ENCODE results near the gene HRH1. TPM values are rescaled to one million over a fixed set of nuclear protein-coding genes. Genes with fewer than 3 reads are reported as not detected.

The HRH1 gene
- total RNA-seq, 1 experiment from 2014 or later, result 7.0 TPM

GRCh38 chr3:11236588-11237461, 82.5 kb downstream of the HRH1 start:
- peak overlapping the region; percentile 10; the same call in 1 of the 2 replicates for H3K4me2 ChIP-seq (ENCODE audit: low read length)
- H3K79me2 ChIP-seq (ENCODE audit: insufficient read depth, low read length), result peaks cover 7% of the 10 kb centered on the region; the same call in 1 of the 2 replicates
- H3K9me3 ChIP-seq (ENCODE audit: control insufficient read depth in 1 of 2, insufficient read depth in 1 of 2, low read depth in 1 of 2, low read length in 2 of 2), result no peaks in the 10 kb centered on the region
- ATAC-seq (peak; percentile 88), DNase-seq (ENCODE audit: low read depth, low spot score) (peak; percentile 64)
- peak; percentile 73 for TF ChIP-seq RAD21 (IDR thresholded peaks at IDR 0.05; ENCODE audit: low read depth)
- TF ChIP-seq CTCF (IDR thresholded peaks at IDR 0.05 in 2 of 3, conservative IDR thresholded peaks at IDR 0.05 in 1 of 3; ENCODE audit: borderline replicate concordance in 1 of 3, insufficient read depth in 1 of 3, low read depth in 2 of 3, low read length in 2 of 3), result peak; percentile 65 to 94 (median 78)
- peak; percentile 62 for TF ChIP-seq YY1 (IDR thresholded peaks at IDR 0.05; ENCODE audit: extremely low read depth, insufficient replicate concordance, low read depth, low read length)
- TF ChIP-seq FOSL1 (IDR thresholded peaks at IDR 0.05; ENCODE audit: low read depth), result no peak
- no peak for TF ChIP-seq TCF7L2 (IDR thresholded peaks at IDR 0.05; ENCODE audit: borderline replicate concordance, extremely low read depth, insufficient read depth, insufficient read length)
- H3K9ac ChIP-seq (ENCODE audit: low read length), result no peak overlapping the region
- ChIA-PET RAD21 (ENCODE audit: low non-redundant PET in 1 of 2, low total read pairs in 2 of 2, uncharacterized antibody in 2 of 2, unreplicated experiment in 2 of 2) (interaction anchor here in 1 of 2 experiments (0.7 kb wide), 1 partner anchor 97 kb away, joined by 3 read pairs; no protein-coding TSS in a partner anchor), POLR2A (no interaction called here), CTCF (interaction anchor here (0.7 to 2.7 kb wide), 8 partner anchors 10 to 99 kb away, joined by 3 to 27 read pairs (median 3); no protein-coding TSS in a partner anchor)
- H2AFZ ChIP-seq (ENCODE audit: low read depth, low read length, poor library complexity, severe bottlenecking), result no peak overlapping the region
- H3K27me3 ChIP-seq (ENCODE audit: insufficient read depth, low read length), result no peaks in the 10 kb centered on the region
- H4K20me1 ChIP-seq (ENCODE audit: insufficient read depth), result no peaks in the 10 kb centered on the region
- BruUV-seq (replicated peaks), result no TSS peak
- no peaks in the 10 kb centered on the region for H3K36me3 ChIP-seq (ENCODE audit: control insufficient read depth in 1 of 2, insufficient read depth in 2 of 2, low read length in 2 of 2)
- no peak overlapping the region for H3K4me3 ChIP-seq (replicated peaks in 1 of 2; ENCODE audit: low read depth in 1 of 2, low read length in 2 of 2)
- H3K27ac ChIP-seq (ENCODE audit: low read depth, low read length), result no peak overlapping the region
- H3K4me1 ChIP-seq (ENCODE audit: control insufficient read depth in 1 of 2, insufficient read depth in 2 of 2, low read length in 2 of 2), result peaks cover 3 to 41% of the 10 kb centered on the region in 2 experiments
- H3K9me2 ChIP-seq (ENCODE audit: insufficient read depth), result no peaks in the 10 kb centered on the region
- intact Hi-C loops (cut with micrococcal nuclease), result loop anchor here (2.0 to 10.0 kb wide), 3 partner anchors 98 to 598 kb away; no protein-coding TSS in a partner anchor

All from HCT116 (cell line).